ENCODE results near the gene PXDN. TPM values are rescaled to one million over a fixed set of nuclear protein-coding genes. Genes with fewer than 3 reads are reported as not detected.
"Not testable (repeated sequence)": the region's sequence is repeated elsewhere in the genome, so short reads cannot be mapped to it uniquely, and the experiment has no call there.

Gene PXDN
- total and polyA plus RNA-seq, 9 donors = 95.4 to 273 (median 193) TPM

GRCh38 chr2:1632002-1632348 is 112.3 kb downstream of the PXDN start:
- Histone ChIP-seq H3K36me3 (ENCODE audit: control insufficient read depth, insufficient read depth, low read length) (peaks cover 54% of the 10 kb centered on the region), H3K4me1 (ENCODE audit: control insufficient read depth, insufficient read depth, low read length) (peaks cover 6% of the 10 kb centered on the region), H3K27ac (ENCODE audit: low read length) (no peak overlapping the region), H3K27me3 (ENCODE audit: control insufficient read depth, insufficient read depth, low read length) (no peaks in the 10 kb centered on the region), H3K4me3 (ENCODE audit: low read length) (no peak overlapping the region), H3K9me3 (replicated peaks; ENCODE audit: control insufficient read depth, low read depth, low read length) (peaks cover 4% of the 10 kb centered on the region)
- no peak for DNase-seq
- 90% methylated on average over 3 of the region's 7 CpGs for WGBS (ENCODE audit: insufficient coverage)

GRCh38 chr2:1631292-1632001 is 112.9 kb downstream of the PXDN start:
- Histone ChIP-seq H3K4me1 (ENCODE audit: control insufficient read depth, insufficient read depth, low read length) (peaks cover 6% of the 10 kb centered on the region), H3K27ac (ENCODE audit: low read length) (no peak overlapping the region), H3K36me3 (ENCODE audit: control insufficient read depth, insufficient read depth, low read length) (peaks cover 50% of the 10 kb centered on the region), H3K9me3 (replicated peaks; ENCODE audit: control insufficient read depth, low read depth, low read length) (peaks cover 4% of the 10 kb centered on the region), H3K4me3 (ENCODE audit: low read length) (no peak overlapping the region), H3K27me3 (ENCODE audit: control insufficient read depth, insufficient read depth, low read length) (no peaks in the 10 kb centered on the region)
- WGBS (ENCODE audit: insufficient coverage) = 62% methylated on average over 4 of the region's 6 CpGs
- DNase-seq = no peak

GRCh38 chr2:1628893-1629292 is 115.4 kb downstream of the PXDN start:
- H3K27ac ChIP-seq (ENCODE audit: low read length) = no peak overlapping the region
- H3K4me3 ChIP-seq (ENCODE audit: low read length) = no peak overlapping the region
- peaks cover 4% of the 10 kb centered on the region for H3K9me3 ChIP-seq (replicated peaks; ENCODE audit: control insufficient read depth, low read depth, low read length)
- DNase-seq = peak; percentile 41
- H3K27me3 ChIP-seq (ENCODE audit: control insufficient read depth, insufficient read depth, low read length) = peaks cover 5% of the 10 kb centered on the region
- peaks cover 25% of the 10 kb centered on the region for H3K36me3 ChIP-seq (ENCODE audit: control insufficient read depth, insufficient read depth, low read length)
- H3K4me1 ChIP-seq (ENCODE audit: control insufficient read depth, insufficient read depth, low read length) = peaks cover 14% of the 10 kb centered on the region
- WGBS (ENCODE audit: insufficient coverage) = no CpG with 5 or more reads among the region's 2 CpGs

- no peak for DNase-seq
- no peak overlapping the region for H3K27ac ChIP-seq (ENCODE audit: low read length)
- peaks cover 4% of the 10 kb centered on the region for H3K9me3 ChIP-seq (replicated peaks; ENCODE audit: control insufficient read depth, low read depth, low read length)
- H3K27me3 ChIP-seq (ENCODE audit: control insufficient read depth, insufficient read depth, low read length) = peaks cover 8% of the 10 kb centered on the region
- H3K36me3 ChIP-seq (ENCODE audit: control insufficient read depth, insufficient read depth, low read length) = peaks cover 18% of the 10 kb centered on the region
- peaks cover 12% of the 10 kb centered on the region for H3K4me1 ChIP-seq (ENCODE audit: control insufficient read depth, insufficient read depth, low read length)
- 100% methylated on average over 1 of the region's 9 CpGs for WGBS (ENCODE audit: insufficient coverage)
- no peak overlapping the region for H3K4me3 ChIP-seq (ENCODE audit: low read length)
Measured at GRCh38 chr2:1627628-1628381, 116.5 kb downstream of the PXDN start.

- Histone ChIP-seq H3K9me3 (replicated peaks; ENCODE audit: control insufficient read depth, low read depth, low read length) (peaks cover 4% of the 10 kb centered on the region), H3K27ac (ENCODE audit: low read length) (peak overlapping the region; percentile 29), H3K4me1 (ENCODE audit: control insufficient read depth, insufficient read depth, low read length) (peaks cover 12% of the 10 kb centered on the region), H3K27me3 (ENCODE audit: control insufficient read depth, insufficient read depth, low read length) (peaks cover 9% of the 10 kb centered on the region), H3K4me3 (ENCODE audit: low read length) (no peak overlapping the region), H3K36me3 (ENCODE audit: control insufficient read depth, insufficient read depth, low read length) (peaks cover 13% of the 10 kb centered on the region)
- no peak for DNase-seq
- WGBS (ENCODE audit: insufficient coverage) = 72% methylated on average over 5 of the region's 8 CpGs
Measured at GRCh38 chr2:1626271-1626681, 118.0 kb downstream of the PXDN start.

GRCh38 chr2:1625281-1626001 is 118.9 kb downstream of the PXDN start:
- H3K4me1 ChIP-seq (ENCODE audit: control insufficient read depth, insufficient read depth, low read length) = peaks cover 12% of the 10 kb centered on the region
- WGBS (ENCODE audit: insufficient coverage) = 19% methylated on average over 18 of the region's 20 CpGs
- no peak overlapping the region for H3K4me3 ChIP-seq (ENCODE audit: low read length)
- peaks cover 4% of the 10 kb centered on the region for H3K9me3 ChIP-seq (replicated peaks; ENCODE audit: control insufficient read depth, low read depth, low read length)
- peak; percentile 80 for DNase-seq
- peak overlapping the region; percentile 29 for H3K27ac ChIP-seq (ENCODE audit: low read length)
- peaks cover 9% of the 10 kb centered on the region for H3K27me3 ChIP-seq (ENCODE audit: control insufficient read depth, insufficient read depth, low read length)
- peaks cover 11% of the 10 kb centered on the region for H3K36me3 ChIP-seq (ENCODE audit: control insufficient read depth, insufficient read depth, low read length)

- H3K4me1 ChIP-seq (ENCODE audit: control insufficient read depth, insufficient read depth, low read length) = peaks cover 12% of the 10 kb centered on the region
- H3K27ac ChIP-seq (ENCODE audit: low read length) = no peak overlapping the region
- H3K9me3 ChIP-seq (replicated peaks; ENCODE audit: control insufficient read depth, low read depth, low read length) = no peaks in the 10 kb centered on the region
- H3K27me3 ChIP-seq (ENCODE audit: control insufficient read depth, insufficient read depth, low read length) = peaks cover 9% of the 10 kb centered on the region
- no peaks in the 10 kb centered on the region for H3K36me3 ChIP-seq (ENCODE audit: control insufficient read depth, insufficient read depth, low read length)
- H3K4me3 ChIP-seq (ENCODE audit: low read length) = no peak overlapping the region
- DNase-seq = no peak
- 79% methylated on average over 9 of the region's 16 CpGs for WGBS (ENCODE audit: insufficient coverage)
Measured at GRCh38 chr2:1623906-1624445, 120.3 kb downstream of the PXDN start.

GRCh38 chr2:1622521-1623200 is 121.7 kb downstream of the PXDN start:
- Histone ChIP-seq H3K4me3 (ENCODE audit: low read length) (no peak overlapping the region), H3K27me3 (ENCODE audit: control insufficient read depth, insufficient read depth, low read length) (peaks cover 9% of the 10 kb centered on the region), H3K4me1 (ENCODE audit: control insufficient read depth, insufficient read depth, low read length) (peaks cover 16% of the 10 kb centered on the region), H3K36me3 (ENCODE audit: control insufficient read depth, insufficient read depth, low read length) (no peaks in the 10 kb centered on the region), H3K9me3 (replicated peaks; ENCODE audit: control insufficient read depth, low read depth, low read length) (no peaks in the 10 kb centered on the region), H3K27ac (ENCODE audit: low read length) (no peak overlapping the region)
- no peak for DNase-seq
- 75% methylated on average over 11 of the region's 11 CpGs for whole genome bisulfite sequencing (ENCODE audit: insufficient coverage)

- not testable (repeated sequence) for H3K36me3 ChIP-seq (ENCODE audit: control insufficient read depth, insufficient read depth, low read length); DNase-seq; H3K27ac ChIP-seq (ENCODE audit: low read length); H3K9me3 ChIP-seq (replicated peaks; ENCODE audit: control insufficient read depth, low read depth, low read length); H3K4me3 ChIP-seq (ENCODE audit: low read length)
- peaks cover 16% of the 10 kb centered on the region for H3K4me1 ChIP-seq (ENCODE audit: control insufficient read depth, insufficient read depth, low read length)
- WGBS (ENCODE audit: insufficient coverage) = 63% methylated on average over 3 of the region's 3 CpGs
- H3K27me3 ChIP-seq (ENCODE audit: control insufficient read depth, insufficient read depth, low read length) = peaks cover 11% of the 10 kb centered on the region
Measured at GRCh38 chr2:1621976-1622375, 122.3 kb downstream of the PXDN start.

Data from muscle of leg (tissue), 11 donors.